IPS-NIHi11 (cell line): ENCODE results near the gene LENG8.
"Not testable (repeated sequence)": the region's sequence is repeated elsewhere in the genome, so short reads cannot be mapped to it uniquely, and the experiment has no call there.

Experiments
- DNase-seq: peaks from one replicate; pipeline ENCODE4 v3.0.0; 2012; ENCODE audit warnings: mixed read lengths, low spot score

Gene LENG8

DNA sequence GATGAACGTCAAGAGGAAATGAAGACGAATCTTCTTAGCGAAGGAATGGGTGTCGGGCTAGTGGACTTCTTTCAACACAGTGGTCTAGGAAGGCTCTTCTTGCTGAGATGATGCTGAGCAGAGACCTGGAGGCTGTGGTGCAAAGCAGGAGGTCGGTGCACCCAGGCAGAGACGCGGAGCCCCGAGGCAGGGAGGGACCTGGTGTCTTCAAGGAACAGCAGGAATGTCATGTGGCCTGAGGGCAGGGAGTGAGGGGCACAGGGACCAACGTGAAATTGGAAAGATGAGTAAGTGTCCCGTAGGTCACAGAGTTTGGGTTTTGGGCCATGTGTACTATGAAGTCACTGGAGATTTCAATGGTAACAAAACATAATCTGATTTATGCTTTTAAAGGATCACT lies 35.5 kb downstream of the LENG8 start:
- DNase-seq, result no peak

GRCh38 chr19:54485851-54486250 lies 36.9 kb downstream of the LENG8 start:
- no peak for DNase-seq

DNA sequence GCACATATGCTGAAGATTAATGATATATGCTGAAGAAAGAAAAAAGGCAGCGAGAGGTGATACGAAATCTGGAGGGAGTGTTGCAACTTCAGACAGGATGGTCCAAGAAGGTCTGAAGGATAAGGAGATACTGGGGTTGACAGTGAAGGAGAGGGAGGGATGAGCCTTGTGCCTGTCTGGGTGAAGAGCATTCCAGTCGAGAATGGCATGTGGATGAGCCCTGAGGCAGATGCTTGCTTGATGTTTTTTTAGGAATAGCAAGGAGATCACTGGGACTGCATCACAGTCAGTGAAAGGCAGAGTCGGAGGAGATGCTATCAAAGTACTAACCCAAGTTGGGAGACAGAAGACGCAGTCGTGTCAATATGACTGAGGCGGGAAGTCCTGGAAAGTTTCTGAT lies 40.3 kb downstream of the LENG8 start:
- no peak for DNase-seq

DNA sequence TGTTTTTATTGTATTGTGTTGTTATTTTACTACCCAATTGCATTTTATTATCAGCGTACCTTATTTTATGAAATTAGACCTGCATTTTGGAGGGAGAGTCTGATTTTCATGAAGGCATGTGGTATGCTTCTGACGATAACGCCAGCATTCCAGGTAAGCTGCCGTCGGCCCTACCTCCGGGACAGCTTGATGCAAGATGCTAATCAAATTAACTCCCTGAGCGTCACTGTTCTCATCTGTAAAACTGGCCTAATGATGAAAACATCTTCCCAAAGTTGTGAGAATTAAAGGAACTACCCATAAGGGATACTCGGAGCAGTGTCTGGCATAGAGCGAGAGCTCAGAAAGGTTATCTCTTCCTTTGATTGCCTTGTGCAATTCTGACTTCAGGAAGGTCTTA lies 40.8 kb downstream of the LENG8 start:
- no peak for DNase-seq

GRCh38 chr19:54492568-54492967 lies 43.6 kb downstream of the LENG8 start:
- no peak for DNase-seq

- DNase-seq, result not testable (repeated sequence)
These were observed 44.1 kb downstream of the LENG8 start for GRCh38 chr19:54493056-54493455.

DNA sequence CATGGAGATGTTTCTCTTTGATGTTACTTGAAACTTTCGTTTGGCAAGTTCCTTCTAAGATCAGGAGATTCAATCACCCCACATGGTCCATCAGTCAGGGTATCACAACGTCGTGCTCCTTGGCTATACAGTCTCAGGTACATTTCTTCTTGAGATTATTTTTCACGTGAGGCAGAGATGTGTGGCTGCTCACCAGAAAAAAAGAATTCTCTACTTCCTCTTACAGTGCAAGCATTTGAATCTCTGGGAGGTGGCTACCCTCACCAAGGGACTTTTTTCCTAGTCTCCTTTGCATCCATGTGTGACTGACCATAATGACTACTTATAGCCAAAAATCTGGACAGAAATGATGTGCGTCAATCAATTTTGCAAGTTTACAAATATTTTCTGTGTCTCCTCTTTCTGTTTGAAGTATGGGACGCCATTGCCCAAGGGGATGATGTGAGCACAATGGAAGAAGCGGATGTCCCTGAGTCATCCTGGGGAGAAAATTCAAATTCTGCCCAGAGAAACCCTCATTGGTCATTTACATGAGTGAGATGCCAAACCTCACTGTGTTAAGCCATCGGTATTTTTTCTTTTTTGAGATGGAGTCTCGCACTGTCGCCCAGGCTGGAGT lies 45.1 kb downstream of the LENG8 start:
- no peak for DNase-seq

- not testable (repeated sequence) for DNase-seq
These were observed 46.3 kb downstream of the LENG8 start for GRCh38 chr19:54495284-54495683.

GRCh38 chr19:54497747-54498450 lies 48.9 kb downstream of the LENG8 start:
- not testable (repeated sequence) for DNase-seq

DNA sequence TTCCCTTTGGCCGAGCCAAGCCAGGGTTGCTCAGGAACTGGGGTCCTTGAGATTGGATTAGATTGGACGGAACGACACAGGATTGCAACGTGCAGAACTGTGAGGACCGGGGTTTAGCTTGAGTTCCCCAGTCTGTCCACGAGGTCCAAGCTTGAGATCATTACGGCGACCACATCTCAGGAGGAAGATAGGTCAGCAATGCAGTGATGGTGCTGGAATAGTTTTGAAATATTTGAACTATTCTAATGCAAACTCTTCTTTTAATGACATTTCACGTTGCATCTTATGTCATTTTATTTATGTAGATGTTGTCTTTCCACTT lies 49.4 kb downstream of the LENG8 start:
- not testable (repeated sequence) for DNase-seq

- no peak for DNase-seq
These were observed 53.6 kb downstream of the LENG8 start, which contains the start of gene LAIR2 for GRCh38 chr19:54502518-54503048. Gene LAIR2, plus strand, starts transcription at chr19:54502831. Its CDS starts 88 bp downstream, at chr19:54502919.

DNA sequence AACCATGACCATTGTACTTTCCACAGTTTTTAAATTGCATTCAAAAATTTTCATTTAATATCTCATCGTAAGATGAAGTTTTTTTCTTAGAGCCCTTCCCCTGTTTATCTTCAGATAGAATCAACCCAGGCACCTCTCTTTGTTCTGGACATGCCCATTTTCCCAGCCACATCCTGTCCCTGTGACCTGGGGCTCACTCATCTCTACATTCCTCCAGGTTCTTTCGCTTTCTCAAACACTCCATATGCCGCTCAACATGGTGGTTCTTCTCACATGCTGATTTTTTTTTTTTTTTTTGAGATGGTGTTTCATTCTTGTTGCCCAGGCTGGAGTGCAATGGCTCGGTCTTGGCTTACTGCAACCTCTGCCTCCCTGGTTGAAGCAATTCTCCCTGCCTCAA lies 56.5 kb downstream of the LENG8 start:
- DNase-seq, result not testable (repeated sequence)

- no peak for DNase-seq
These were observed 57.1 kb downstream of the LENG8 start for GRCh38 chr19:54506079-54506478.

- DNase-seq, result not testable (repeated sequence)
These were observed 58.2 kb downstream of the LENG8 start for GRCh38 chr19:54507038-54507717.

DNA sequence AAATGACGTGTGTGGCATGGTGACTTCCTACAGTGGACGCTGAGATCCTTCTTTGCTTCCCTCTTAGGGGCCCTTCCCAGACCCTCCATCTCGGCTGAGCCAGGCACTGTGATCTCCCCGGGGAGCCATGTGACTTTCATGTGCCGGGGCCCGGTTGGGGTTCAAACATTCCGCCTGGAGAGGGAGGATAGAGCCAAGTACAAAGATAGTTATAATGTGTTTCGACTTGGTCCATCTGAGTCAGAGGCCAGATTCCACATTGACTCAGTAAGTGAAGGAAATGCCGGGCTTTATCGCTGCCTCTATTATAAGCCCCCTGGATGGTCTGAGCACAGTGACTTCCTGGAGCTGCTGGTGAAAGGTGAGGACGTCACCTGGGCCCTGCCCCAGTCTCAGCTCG lies 58.8 kb downstream of the LENG8 start:
- DNase-seq, result no peak

DNA sequence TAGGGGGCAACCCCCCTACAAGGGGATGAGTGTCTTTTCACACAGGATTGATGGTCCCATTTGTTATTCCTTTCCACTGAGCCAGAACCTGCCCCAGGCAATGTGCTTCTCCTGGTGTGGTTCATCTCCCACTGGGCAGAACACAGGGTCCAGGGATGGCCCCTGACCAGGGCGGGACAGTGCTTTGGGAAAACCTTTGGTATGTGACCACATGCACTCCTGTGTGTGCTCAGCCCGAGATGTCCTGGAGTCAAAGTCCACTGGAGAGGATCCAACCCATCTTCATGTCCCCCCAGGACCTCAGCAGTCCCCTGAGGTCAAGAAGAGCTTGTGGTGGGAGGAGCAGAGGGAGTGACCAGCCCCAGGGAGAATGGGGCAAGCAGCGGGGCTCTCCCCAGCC lies 59.5 kb downstream of the LENG8 start:
- not testable (repeated sequence) for DNase-seq

DNA sequence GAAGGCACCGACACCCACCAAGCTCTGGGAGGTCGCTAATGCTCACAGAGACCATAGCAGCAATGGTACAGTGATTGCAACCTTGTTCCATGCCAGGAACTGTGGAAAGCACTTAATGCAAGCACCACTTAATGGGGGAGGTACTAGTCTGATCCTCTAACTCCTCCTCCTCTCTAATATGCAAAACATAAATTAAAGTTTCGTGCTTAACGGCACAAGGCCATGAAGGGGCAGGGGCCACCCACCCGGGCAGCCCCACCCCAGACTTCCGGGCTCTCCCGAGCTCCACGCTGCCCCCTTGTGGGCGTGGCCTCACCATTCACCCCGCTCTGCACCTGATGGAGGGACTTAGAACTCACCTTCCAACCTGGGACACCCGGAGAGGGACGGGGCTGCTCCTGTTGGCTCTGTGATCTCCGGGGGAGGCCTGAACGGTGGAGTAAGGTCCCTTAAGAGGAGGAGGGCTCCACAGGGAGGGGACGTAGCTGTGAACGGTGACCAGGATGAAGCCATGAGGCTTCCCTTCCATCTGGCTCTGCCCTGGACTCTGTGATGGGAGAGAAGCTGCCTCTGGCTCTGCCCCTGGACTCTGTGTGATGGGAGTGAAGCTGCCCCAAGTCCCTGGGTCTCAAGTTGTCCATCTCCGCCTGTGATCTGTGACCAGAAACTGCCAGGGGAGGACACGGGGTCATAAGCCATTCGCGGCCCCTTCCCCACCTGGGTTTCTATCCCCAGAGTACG lies 60.4 kb downstream of the LENG8 start:
- DNase-seq, result not testable (repeated sequence)
